ENCODE results near the gene TTC7B. TPM values are rescaled to one million over a fixed set of nuclear protein-coding genes. Genes with fewer than 3 reads are reported as not detected.

TTC7B gene
- total and polyA plus RNA-seq, 10 of the 15 experiments (the other 5 are each of a cell fraction or from before 2014, with no cell fraction given), result under 0.01 to 1.1 (median 0.26) TPM; not detected in 2

- in situ Hi-C loops (cut with MboI), result no loop called here
- H3K4me1 ChIP-seq (ENCODE audit: control insufficient read depth, insufficient read depth, low read length), result no peaks in the 10 kb centered on the region
- no peak overlapping the region for H3K4me2 ChIP-seq (ENCODE audit: control insufficient read depth, insufficient read depth)
- no peak overlapping the region for H2AFZ ChIP-seq (ENCODE audit: control insufficient read depth, low read depth, low read length)
- ATAC-seq (no peak), FAIRE-seq (no peak), DNase-seq (ENCODE audit: low read depth, low spot score) (no peak)
- H3K36me3 ChIP-seq (ENCODE audit: control insufficient read depth in 2 of 2, insufficient read depth in 2 of 2, low read length in 1 of 2), result no peaks in the 10 kb centered on the region
- no peak overlapping the region for H3K9ac ChIP-seq (ENCODE audit: control insufficient read depth, insufficient read depth, low read length)
- ChIA-PET POLR2A (no interaction called here), SMC1A (ENCODE audit: uncharacterized antibody, unreplicated experiment) (no interaction called here), CTCF (no interaction called here), RAD21 (ENCODE audit: unreplicated experiment) (no interaction called here)
- H3K9me3 ChIP-seq (replicated peaks; ENCODE audit: control insufficient read depth, insufficient read depth, low read length), result no peaks in the 10 kb centered on the region
- no peak overlapping the region for H3K4me3 ChIP-seq
- H3K79me2 ChIP-seq (ENCODE audit: control insufficient read depth, insufficient read depth, low read length), result no peaks in the 10 kb centered on the region
- no peak overlapping the region for H3K27ac ChIP-seq (ENCODE audit: control insufficient read depth, insufficient read depth)
- intact Hi-C loops (cut with micrococcal nuclease; ENCODE audit: unreplicated experiment), result no loop called here
- peaks cover 2 to 5% of the 10 kb centered on the region in 2 experiments; a peak in 3 of 4 replicates for H3K27me3 ChIP-seq (replicated peaks in 1 of 2; ENCODE audit: control insufficient read depth in 2 of 2, insufficient read depth in 2 of 2, low read length in 1 of 2)
- no peaks in the 10 kb centered on the region for H4K20me1 ChIP-seq (ENCODE audit: control insufficient read depth, insufficient read depth)
- 64% methylated on average over 6 of the region's 6 CpGs for WGBS (ENCODE audit: insufficient coverage, insufficient replicate concordance, low lambda C conversion rate, missing lambda C conversion rate)
- no TSS peak for BruUV-seq (replicated peaks)
- TF ChIP-seq SKIL (IDR thresholded peaks at IDR 0.05; ENCODE audit: low read depth, poor library complexity, severe bottlenecking), result no peak
- TF ChIP-seq NR2F1 (conservative IDR thresholded peaks at IDR 0.05), result no peak
- TF ChIP-seq NFXL1 (IDR thresholded peaks at IDR 0.05; ENCODE audit: borderline replicate concordance), result no peak
- TF ChIP-seq RB1 (IDR thresholded peaks at IDR 0.05; ENCODE audit: borderline replicate concordance), result no peak
- no peak for TF ChIP-seq RCOR1 (conservative IDR thresholded peaks at IDR 0.05; ENCODE audit: low read depth, low read length)
- TF ChIP-seq PAX8 (IDR thresholded peaks at IDR 0.05), result no peak
- no peak for TF ChIP-seq ZBED1 (IDR thresholded peaks at IDR 0.05; ENCODE audit: borderline replicate concordance)
- no peak for TF ChIP-seq ZNF24 (IDR thresholded peaks at IDR 0.05)
- TF ChIP-seq SPI1 (IDR thresholded peaks at IDR 0.05; ENCODE audit: borderline replicate concordance, insufficient read depth, low read depth, low read length), result no peak
- TF ChIP-seq CBX5 (IDR thresholded peaks at IDR 0.05; ENCODE audit: low read depth), result no peak
- no peak for TF ChIP-seq MLLT1 (IDR thresholded peaks at IDR 0.05)
- no peak for TF ChIP-seq NKRF (conservative IDR thresholded peaks at IDR 0.05)
- no peak for TF ChIP-seq HDGF (IDR thresholded peaks at IDR 0.05)
- no peak for TF ChIP-seq ZBTB11 (CRISPR knock-in tag; IDR thresholded peaks at IDR 0.05)
- no peak for TF ChIP-seq ESRRA (IDR thresholded peaks at IDR 0.05; ENCODE audit: low read length)
These were observed 137.3 kb downstream of the TTC7B start for GRCh38 chr14:90678846-90679362.
